Spleen (tissue), 11 donors: ENCODE results near the gene SGPL1. TPM values are rescaled to one million over a fixed set of nuclear protein-coding genes. Genes with fewer than 3 reads are reported as not detected.

ENCODE experiments used
- DNase-seq: peaks from one replicate; pipeline ENCODE4 v3.0.0-alpha.2; 2020
- H3K27ac ChIP-seq, 8 donors: fragments of 200-600 bp; sonication (generic) in 7 of 8; 1 replicate in 4 of 8; 2 replicates in 4 of 8; pipeline versions ENCODE4 v1.5.0 to v1.8.0; 2016 to 2021; ENCODE audit warnings: inconsistent platforms in 4 of 8, mild to moderate bottlenecking in 4 of 8, moderate library complexity in 1 of 8
- H3K27me3 ChIP-seq, 7 donors: fragments of 200-600 bp; sonication (generic) in 6 of 7; replicated peaks in 1 of 7; 1 replicate in 4 of 7; 2 replicates in 3 of 7; pipeline versions ENCODE4 v1.5.0 to v1.8.0; 2016 to 2021; ENCODE audit warnings: inconsistent platforms in 3 of 7, mild to moderate bottlenecking in 1 of 7
- H3K36me3 ChIP-seq, 6 donors: fragments of 200-600 bp; sonication (generic) in 5 of 6; 1 replicate in 4 of 6; 2 replicates in 2 of 6; pipeline versions ENCODE4 v1.5.0 to v1.8.0; 2016 to 2021; ENCODE audit warnings: inconsistent platforms in 2 of 6
- H3K4me1 ChIP-seq, 6 donors: fragments of 200-600 bp; sonication (generic) in 5 of 6; 1 replicate in 3 of 6; 2 replicates in 3 of 6; pipeline versions ENCODE4 v1.5.0 to v1.8.0; 2016 to 2021; ENCODE audit warnings: inconsistent platforms in 3 of 6
- H3K4me3 ChIP-seq, 8 donors: fragments of 200-600 bp; sonication (generic) in 7 of 8; 1 replicate in 4 of 8; 2 replicates in 4 of 8; pipeline versions ENCODE4 v1.5.0 to v1.8.0; 2016 to 2021; ENCODE audit warnings: inconsistent platforms in 4 of 8, mild to moderate bottlenecking in 4 of 8, moderate library complexity in 2 of 8
- H3K9me3 ChIP-seq, 8 donors: fragments of 200-600 bp; sonication (generic) in 7 of 8; 1 replicate in 4 of 8; 2 replicates in 4 of 8; pipeline versions ENCODE4 v1.5.0 to v1.8.0; 2016 to 2021; ENCODE audit warnings: inconsistent platforms in 4 of 8
- POLR2A ChIP-seq, 3 donors: fragments of 450-650 bp; IDR thresholded peaks; one replicate each; pipeline ENCODE4 v1.5.1; 2017; ENCODE audit warnings: antibody characterized with exemption in 3 of 3, mild to moderate bottlenecking in 1 of 3
- POLR2AphosphoS5 ChIP-seq, 3 donors: sonication (generic); formaldehyde crosslinking; IDR thresholded peaks; one replicate each; pipeline ENCODE4 v1.5.1; 2017; ENCODE audit warnings: antibody characterized with exemption in 3 of 3
- WGBS, 5 donors: extraction: QIAGEN DNeasy Blood & Tissue Kit in 3 of 5; methylation state at CpG; one replicate each; pipeline versions ENCODE4 v1.1.5 to v1.1.7; 2013 to 2018; 5-methylcytosine and 5-hydroxymethylcytosine counted together
- intact Hi-C: fragments of 100-400 bp; cut with DNase I; formaldehyde crosslinking; loops from one replicate; pipeline ENCODE4 v1.15.0; 2023; ENCODE audit warnings: low total_unique reads
- polyA plus RNA-seq, 3 donors: library from polyadenylated mRNA; stranded (reverse); fragments of 200-250 nt; gene quantifications; one replicate each; pipeline ENCODE4 v1.2.1, GENCODE V29; 2013
- total RNA-seq, 7 donors: library from RNA; depleted of rRNA in 3 of 7; stranded (reverse); fragments of >200 nt in 3 of 7; fragmentation: NEBNext Ultra II Directional in 4 of 7; extraction: Animal tissue kit (Norgen Biotek cat#: 25700) in 4 of 7; gene quantifications; one replicate each; pipeline versions ENCODE4 v1.1.0 to v1.2.1, GENCODE V29; 2016 to 2021
- TF ChIP-seq, protein P1 (sequence below), 11 experiments: fragments of 200-600 bp in 7 of 11; fragments of 450-650 bp in 4 of 11; sonication (generic) in 4 of 11; IDR thresholded peaks in 8 of 11; conservative IDR thresholded peaks in 3 of 11; 1 replicate in 7 of 11; 2 replicates in 4 of 11; pipeline versions ENCODE4 v1.4.0 to v1.8.0; 2016 to 2021; ENCODE audit warnings: antibody characterized with exemption in 11 of 11, inconsistent platforms in 4 of 11, mild to moderate bottlenecking in 1 of 11
- donor health status: healthy with polysubstance abuse.
- donor health status: DM: no; HTN: no; CAD: no; lungs with moderate emphysema.
- donor health status: DM: no; HTN: no; CAD: no.
- donor health status: Bipolar disorder and iron deficiency.
- donor health status: healthy.
- donor health status: DM: no; HTN: no; CAD: no.
- donor health status: DM: yes; HTN: yes; CAD: no.

The SGPL1 gene
- total and polyA plus RNA-seq, 10 donors = 6.8 to 75.1 (median 60.7) TPM

DNA sequence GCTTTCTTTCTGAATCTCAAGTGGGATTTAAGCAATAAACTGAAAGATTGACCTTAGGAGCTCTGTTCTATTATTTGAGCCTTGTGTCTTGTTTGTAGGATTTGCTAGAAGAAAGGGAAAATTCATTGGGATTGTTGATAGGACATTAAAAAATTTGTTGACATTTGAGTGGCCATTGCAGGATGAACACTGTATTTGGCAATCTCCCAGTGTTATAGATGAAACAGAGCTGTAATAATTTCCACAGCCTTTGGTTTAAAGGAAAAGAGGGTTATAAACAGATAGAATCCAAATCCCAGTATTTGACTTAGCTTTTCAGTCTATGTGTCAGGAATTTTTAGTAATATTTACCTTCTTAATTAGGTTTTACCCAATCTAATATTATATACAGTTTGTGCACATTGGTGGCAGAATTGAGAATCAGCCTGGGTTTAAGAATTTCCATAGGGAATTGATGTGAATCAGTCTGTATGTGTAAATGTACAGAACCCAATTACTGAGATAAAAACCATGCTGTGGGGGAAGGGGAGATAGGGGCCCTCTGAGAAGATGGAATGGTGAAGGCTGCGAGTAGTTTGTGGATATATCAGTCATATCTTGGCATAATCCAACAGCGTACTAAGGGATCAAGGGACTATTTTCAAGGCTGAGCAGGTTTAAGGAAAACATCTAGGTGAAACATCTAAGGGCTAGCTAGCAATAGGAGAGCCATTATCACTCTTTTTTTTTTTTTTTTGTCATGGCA lies 6.5 kb downstream of the SGPL1 start:
- no peaks in the 10 kb centered on the region for H3K27me3 ChIP-seq
- no peak overlapping the region for H3K27ac ChIP-seq
- intact Hi-C loops = no loop called here
- H3K36me3 ChIP-seq = peaks cover 0 to 73% (median 19%) of the 10 kb centered on the region in 6 donors
- no peak overlapping the region for H3K4me3 ChIP-seq
- no peak for DNase-seq
- H3K9me3 ChIP-seq = no peaks in the 10 kb centered on the region
- peaks cover 0 to 45% (median 8%) of the 10 kb centered on the region in 6 donors for H3K4me1 ChIP-seq
- 94 to 98% (median 96%) methylated on average over 2 of the region's 2 CpGs for WGBS, 5 donors
- TF ChIP-seq POLR2A (IDR thresholded peaks at IDR 0.05) (no peak), POLR2AphosphoS5 (IDR thresholded peaks at IDR 0.05) (no peak)
- TF ChIP-seq, protein P1, sequence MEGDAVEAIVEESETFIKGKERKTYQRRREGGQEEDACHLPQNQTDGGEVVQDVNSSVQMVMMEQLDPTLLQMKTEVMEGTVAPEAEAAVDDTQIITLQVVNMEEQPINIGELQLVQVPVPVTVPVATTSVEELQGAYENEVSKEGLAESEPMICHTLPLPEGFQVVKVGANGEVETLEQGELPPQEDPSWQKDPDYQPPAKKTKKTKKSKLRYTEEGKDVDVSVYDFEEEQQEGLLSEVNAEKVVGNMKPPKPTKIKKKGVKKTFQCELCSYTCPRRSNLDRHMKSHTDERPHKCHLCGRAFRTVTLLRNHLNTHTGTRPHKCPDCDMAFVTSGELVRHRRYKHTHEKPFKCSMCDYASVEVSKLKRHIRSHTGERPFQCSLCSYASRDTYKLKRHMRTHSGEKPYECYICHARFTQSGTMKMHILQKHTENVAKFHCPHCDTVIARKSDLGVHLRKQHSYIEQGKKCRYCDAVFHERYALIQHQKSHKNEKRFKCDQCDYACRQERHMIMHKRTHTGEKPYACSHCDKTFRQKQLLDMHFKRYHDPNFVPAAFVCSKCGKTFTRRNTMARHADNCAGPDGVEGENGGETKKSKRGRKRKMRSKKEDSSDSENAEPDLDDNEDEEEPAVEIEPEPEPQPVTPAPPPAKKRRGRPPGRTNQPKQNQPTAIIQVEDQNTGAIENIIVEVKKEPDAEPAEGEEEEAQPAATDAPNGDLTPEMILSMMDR (IDR thresholded peaks at IDR 0.05 in 8 of 11, conservative IDR thresholded peaks at IDR 0.05 in 3 of 11) = no peak

DNA sequence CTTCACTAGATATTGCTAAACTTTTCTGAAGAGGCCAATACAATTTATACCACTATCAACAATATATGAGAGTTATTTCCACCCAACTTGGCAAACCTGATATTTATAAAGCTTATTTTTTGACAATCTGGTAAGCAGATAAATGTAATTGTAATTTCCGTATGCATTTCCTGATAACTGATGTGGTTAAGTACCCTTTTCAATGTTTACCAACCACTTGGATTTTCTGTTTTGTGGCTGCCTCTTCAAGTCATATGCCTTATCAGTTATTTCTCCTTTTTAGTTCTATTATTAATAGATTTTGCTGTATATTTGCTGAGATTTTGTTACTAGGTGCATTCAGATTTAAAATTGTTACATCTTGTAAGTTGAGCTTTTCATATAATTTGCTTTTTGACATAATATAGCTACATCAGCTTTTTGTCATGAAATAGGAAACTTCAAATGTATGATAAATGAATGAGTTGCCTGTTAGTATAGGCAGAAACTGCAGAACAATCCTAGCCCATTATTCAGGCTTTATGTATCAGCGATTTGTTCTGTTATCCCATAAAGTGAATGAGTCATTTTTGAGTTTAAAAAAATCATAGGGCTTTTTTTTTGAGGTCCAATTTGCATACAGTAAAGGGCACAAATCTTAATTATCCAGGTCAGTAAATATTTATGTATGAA lies 11.5 kb downstream of the SGPL1 start:
- no peak overlapping the region for H3K4me3 ChIP-seq
- no peak overlapping the region for H3K27ac ChIP-seq
- no peaks in the 10 kb centered on the region for H3K27me3 ChIP-seq
- TF ChIP-seq POLR2AphosphoS5 (IDR thresholded peaks at IDR 0.05) (no peak), POLR2A (IDR thresholded peaks at IDR 0.05) (no peak)
- TF ChIP-seq, protein P1 (IDR thresholded peaks at IDR 0.05 in 8 of 11, conservative IDR thresholded peaks at IDR 0.05 in 3 of 11) = no peak
- no peaks in the 10 kb centered on the region for H3K9me3 ChIP-seq
- peaks cover 0 to 30% (median 7%) of the 10 kb centered on the region in 6 donors for H3K4me1 ChIP-seq
- intact Hi-C loops = no loop called here
- no peak for DNase-seq
- 73 to 89% (median 78%) methylated on average over 2 of the region's 2 CpGs for WGBS, 5 donors
- H3K36me3 ChIP-seq = peaks cover 0 to 52% (median 7%) of the 10 kb centered on the region in 6 donors

DNA sequence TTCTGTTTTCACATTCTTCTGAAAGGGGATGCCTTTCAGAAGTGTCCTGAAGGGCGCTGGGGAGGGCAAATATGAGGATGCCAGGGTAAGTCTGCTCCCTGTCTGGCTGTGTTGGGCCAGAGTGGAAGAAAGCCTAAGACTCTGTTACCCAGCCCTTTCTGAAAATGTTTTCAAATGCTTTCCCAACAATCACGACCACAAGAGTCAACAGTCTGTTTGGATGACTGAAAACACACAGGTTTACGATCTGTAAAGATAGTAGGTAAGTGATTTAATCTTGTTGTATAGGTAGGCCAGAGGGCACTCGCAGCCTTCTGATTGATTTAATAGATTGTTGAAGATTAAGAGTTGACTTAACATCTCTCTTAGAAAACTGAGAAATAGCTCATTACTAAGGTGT lies 13.2 kb downstream of the SGPL1 start:
- Histone ChIP-seq H3K4me3 (no peak overlapping the region), H3K27me3 (no peaks in the 10 kb centered on the region), H3K9me3 (no peaks in the 10 kb centered on the region), H3K36me3 (peaks cover 0 to 50% (median 7%) of the 10 kb centered on the region in 6 donors), H3K4me1 (peaks cover 0 to 47% (median 17%) of the 10 kb centered on the region in 6 donors), H3K27ac (no peak overlapping the region)
- DNase-seq = no peak
- no peak for TF ChIP-seq POLR2A (IDR thresholded peaks at IDR 0.05)
- TF ChIP-seq POLR2AphosphoS5 (IDR thresholded peaks at IDR 0.05) = no peak
- TF ChIP-seq, protein P1 (IDR thresholded peaks at IDR 0.05 in 8 of 11, conservative IDR thresholded peaks at IDR 0.05 in 3 of 11) = no peak
- intact Hi-C loops = no loop called here
- WGBS, 5 donors = 83 to 96% (median 94%) methylated on average over 4 of the region's 4 CpGs

DNA sequence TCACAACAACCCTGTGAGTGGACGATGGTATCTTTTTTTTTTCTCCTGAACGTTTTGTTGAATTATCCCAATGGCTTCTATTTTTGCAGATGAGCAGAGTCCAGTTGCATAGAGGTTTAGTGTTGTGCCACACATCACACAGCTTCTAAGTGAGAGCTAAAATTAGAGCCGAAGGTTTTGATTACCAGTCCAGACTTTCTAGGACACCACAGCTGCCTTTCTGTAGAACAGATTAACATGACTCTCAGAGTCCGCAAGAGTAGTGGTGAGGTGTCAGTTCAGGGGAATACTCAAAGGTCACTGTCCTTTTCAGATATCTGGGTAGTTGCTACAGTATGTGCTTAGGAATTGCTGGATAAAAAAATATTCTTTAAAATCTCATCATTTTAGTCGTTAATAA lies 13.8 kb downstream of the SGPL1 start:
- H3K27ac ChIP-seq = no peak overlapping the region
- intact Hi-C loops = no loop called here
- no peaks in the 10 kb centered on the region for H3K27me3 ChIP-seq
- no peak overlapping the region for H3K4me3 ChIP-seq
- no peak for DNase-seq
- no peaks in the 10 kb centered on the region for H3K9me3 ChIP-seq
- peaks cover 0 to 54% (median 7%) of the 10 kb centered on the region in 6 donors for H3K36me3 ChIP-seq
- H3K4me1 ChIP-seq = peaks cover 0 to 53% (median 18%) of the 10 kb centered on the region in 6 donors
- 87 to 93% (median 90%) methylated on average over 5 of the region's 5 CpGs for WGBS, 5 donors
- no peak for TF ChIP-seq POLR2AphosphoS5 (IDR thresholded peaks at IDR 0.05)
- TF ChIP-seq, protein P1 (IDR thresholded peaks at IDR 0.05 in 8 of 11, conservative IDR thresholded peaks at IDR 0.05 in 3 of 11) = no peak
- TF ChIP-seq POLR2A (IDR thresholded peaks at IDR 0.05) = no peak
